Stomach smooth muscle (tissue), 2 donors: Measurements from ENCODE around the gene PNLIPRP3.

Experiments used
- H3K27ac ChIP-seq: one replicate; pipeline ENCODE4 v1.7.0; 2013; ENCODE audit warnings: mild to moderate bottlenecking, low read length, inconsistent platforms
- H3K27me3 ChIP-seq, 2 donors: one replicate each; pipeline ENCODE4 v1.7.0; 2013; ENCODE audit warnings: low read length in 2 of 2; ENCODE audit not compliant: insufficient read depth in 2 of 2, control insufficient read depth in 1 of 2
- H3K36me3 ChIP-seq, 2 donors: one replicate each; pipeline ENCODE4 v1.7.0; 2013; ENCODE audit warnings: low read length in 2 of 2; ENCODE audit not compliant: control insufficient read depth in 2 of 2, insufficient read depth in 2 of 2
- H3K4me1 ChIP-seq: one replicate; pipeline ENCODE4 v1.7.0; 2013; ENCODE audit warnings: low read length; ENCODE audit not compliant: control insufficient read depth, insufficient read depth
- H3K4me3 ChIP-seq, 2 donors: one replicate each; pipeline ENCODE4 v1.7.0; 2013; ENCODE audit warnings: low read length in 2 of 2
- H3K9ac ChIP-seq, 2 donors: one replicate each; pipeline ENCODE4 v1.7.0; 2013; ENCODE audit warnings: low read length in 2 of 2, mild to moderate bottlenecking in 1 of 2
- H3K9me3 ChIP-seq, 2 donors: one replicate each; pipeline ENCODE4 v1.7.0; 2013; ENCODE audit warnings: low read length in 2 of 2; ENCODE audit not compliant: control insufficient read depth in 2 of 2
- donor health status: healthy.
- donor health status: Pancreatic carcinoma.

Gene PNLIPRP3

DNA sequence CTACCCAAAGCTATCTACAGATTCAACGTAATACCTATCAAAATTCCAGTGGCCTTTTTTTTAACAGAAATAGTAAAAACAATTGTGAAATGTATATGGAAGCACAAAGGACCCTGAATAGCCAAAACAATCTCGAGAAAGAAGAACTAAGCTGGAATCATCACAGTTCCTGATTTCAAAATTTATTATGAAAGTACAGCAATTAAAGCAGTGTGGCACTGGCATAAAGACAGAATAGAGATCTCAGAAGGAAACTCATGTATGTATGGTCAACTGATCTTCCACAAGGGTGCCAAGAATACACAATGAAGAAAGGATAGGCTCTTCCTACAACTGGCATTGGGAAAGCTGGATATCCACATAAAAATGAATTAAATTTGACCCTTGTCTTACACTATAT, 23.2 kb downstream of the PNLIPRP3 start:
- H3K27ac ChIP-seq = no peak overlapping the region
- no peak overlapping the region for H3K4me3 ChIP-seq
- no peaks in the 10 kb centered on the region for H3K36me3 ChIP-seq
- H3K27me3 ChIP-seq = no peaks in the 10 kb centered on the region
- H3K9ac ChIP-seq = no peak overlapping the region
- no peaks in the 10 kb centered on the region for H3K9me3 ChIP-seq
- no peaks in the 10 kb centered on the region for H3K4me1 ChIP-seq

DNA sequence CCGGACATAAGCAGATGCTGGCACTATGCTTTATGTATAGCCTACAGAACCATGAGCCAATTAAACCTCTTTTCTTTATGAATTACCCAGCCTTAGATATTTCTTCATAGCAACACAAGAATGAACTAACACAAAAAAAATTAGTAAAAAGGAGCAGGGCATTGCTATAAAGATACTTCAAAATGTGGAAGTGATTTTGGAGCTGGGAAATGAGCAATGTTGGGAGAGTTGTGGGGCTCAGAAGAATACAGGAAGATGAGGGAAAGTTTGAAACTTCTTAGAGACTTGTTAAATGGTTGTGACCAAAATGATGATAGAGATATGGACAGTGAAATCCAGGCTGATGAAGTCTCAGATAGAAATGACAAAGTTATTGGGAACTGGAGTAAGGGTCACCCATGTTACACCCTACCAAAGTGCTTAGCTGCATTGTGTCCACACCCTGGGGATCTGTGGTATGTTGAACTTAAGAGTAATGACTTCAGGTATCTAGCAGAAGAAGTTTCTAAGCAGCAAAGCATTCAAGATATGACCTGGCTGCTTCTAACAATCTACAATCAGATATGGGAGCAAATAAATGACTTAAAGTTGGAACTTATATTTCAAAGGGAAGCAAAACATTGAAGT, 24.2 kb downstream of the PNLIPRP3 start:
- no peaks in the 10 kb centered on the region for H3K9me3 ChIP-seq

DNA sequence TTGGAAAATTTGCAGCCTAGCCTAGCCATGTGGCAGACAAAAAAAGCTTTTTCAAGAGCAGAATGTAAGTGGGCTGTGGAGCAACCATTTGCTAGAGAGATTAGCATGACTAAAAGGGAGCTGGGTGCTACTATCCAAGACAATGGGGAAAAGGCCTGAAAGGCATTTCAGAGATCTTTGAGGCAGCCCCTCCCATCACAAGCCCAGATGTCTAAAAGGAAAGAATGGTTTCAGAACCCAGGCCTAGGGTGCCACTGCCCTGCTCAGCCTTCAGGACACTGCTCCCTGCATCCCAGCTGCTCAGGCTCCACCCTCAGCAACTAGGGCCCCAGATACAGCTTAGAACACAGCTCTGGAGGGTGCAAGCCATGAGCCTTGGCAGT, 24.7 kb downstream of the PNLIPRP3 start:
- no peak overlapping the region for H3K4me3 ChIP-seq
- H3K36me3 ChIP-seq = no peaks in the 10 kb centered on the region
- no peaks in the 10 kb centered on the region for H3K9me3 ChIP-seq
- H3K9ac ChIP-seq = no peak overlapping the region
- no peaks in the 10 kb centered on the region for H3K27me3 ChIP-seq
- H3K27ac ChIP-seq = no peak overlapping the region
- no peaks in the 10 kb centered on the region for H3K4me1 ChIP-seq

More for the DNA sequence above, 24.2 kb downstream of the PNLIPRP3 start:
- H3K4me3 ChIP-seq = no peak overlapping the region
- no peaks in the 10 kb centered on the region for H3K36me3 ChIP-seq
- no peaks in the 10 kb centered on the region for H3K4me1 ChIP-seq
- H3K27me3 ChIP-seq = no peaks in the 10 kb centered on the region
- no peak overlapping the region for H3K9ac ChIP-seq
- H3K27ac ChIP-seq = no peak overlapping the region

DNA sequence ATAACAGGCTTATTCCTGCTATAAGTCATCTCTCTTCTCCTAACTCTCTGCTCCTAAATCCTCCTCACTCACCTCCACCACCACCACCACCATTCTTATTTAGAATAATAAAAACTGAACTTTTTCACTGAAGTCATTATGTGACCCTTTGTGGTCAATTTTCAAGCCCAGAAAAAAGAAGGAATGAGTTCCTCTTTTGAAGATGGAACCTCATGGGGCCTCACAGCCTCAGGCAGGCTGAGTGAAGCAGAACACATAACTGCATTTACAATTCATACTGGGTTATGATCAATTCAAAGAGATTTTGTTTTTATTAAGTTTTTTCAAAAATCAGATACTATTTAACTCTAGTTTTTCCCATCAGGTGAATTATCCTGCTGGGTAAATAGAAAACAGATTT, 29.8 kb downstream of the PNLIPRP3 start:
- no peaks in the 10 kb centered on the region for H3K27me3 ChIP-seq
- H3K9ac ChIP-seq = no peak overlapping the region
- no peaks in the 10 kb centered on the region for H3K9me3 ChIP-seq
- H3K4me1 ChIP-seq = no peaks in the 10 kb centered on the region
- H3K4me3 ChIP-seq = no peak overlapping the region
- no peaks in the 10 kb centered on the region for H3K36me3 ChIP-seq
- H3K27ac ChIP-seq = no peak overlapping the region

DNA sequence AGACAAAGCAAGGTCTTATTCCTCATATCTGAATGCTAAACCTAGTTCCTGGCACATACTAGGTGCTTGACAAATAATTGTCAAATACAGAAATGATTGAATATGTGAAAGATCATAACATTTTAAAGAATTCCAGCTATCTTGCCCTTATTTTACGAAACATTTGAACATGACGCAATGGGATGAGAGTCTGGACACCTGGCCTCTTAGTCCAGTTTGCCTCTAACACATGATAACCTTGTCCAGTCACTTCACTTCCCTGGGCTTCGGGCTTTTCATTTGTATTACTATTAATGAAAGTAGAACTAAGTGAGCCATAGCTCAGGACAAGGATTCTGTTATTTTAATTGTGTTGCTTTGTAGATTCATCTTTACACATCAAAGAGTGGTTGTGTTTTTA, 32.6 kb downstream of the PNLIPRP3 start:
- H3K9ac ChIP-seq = no peak overlapping the region
- H3K36me3 ChIP-seq = no peaks in the 10 kb centered on the region
- H3K4me1 ChIP-seq = no peaks in the 10 kb centered on the region
- H3K27ac ChIP-seq = no peak overlapping the region
- no peak overlapping the region for H3K4me3 ChIP-seq
- H3K9me3 ChIP-seq = no peaks in the 10 kb centered on the region
- H3K27me3 ChIP-seq = no peaks in the 10 kb centered on the region

DNA sequence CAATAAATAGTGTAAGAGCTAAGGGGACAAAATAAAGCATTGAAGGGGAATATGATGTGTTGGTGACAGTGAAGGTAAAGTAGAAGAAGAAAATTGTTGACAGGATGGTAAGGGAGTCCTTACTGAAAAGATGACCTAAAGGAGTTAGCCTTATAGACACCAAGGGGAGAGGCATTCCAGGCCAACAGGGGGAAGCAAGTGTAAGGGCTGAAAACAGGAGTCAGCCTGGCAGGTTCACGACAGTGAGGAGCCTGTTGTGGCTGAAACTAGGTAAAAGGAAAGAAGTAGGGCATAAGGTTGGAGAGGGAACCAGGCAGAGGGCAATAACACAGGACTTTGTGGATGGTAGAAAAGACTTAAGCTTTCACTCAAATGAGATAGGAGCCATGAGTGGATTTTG, 34.0 kb downstream of the PNLIPRP3 start:
- H3K27ac ChIP-seq = no peak overlapping the region
- H3K36me3 ChIP-seq = no peaks in the 10 kb centered on the region
- no peaks in the 10 kb centered on the region for H3K4me1 ChIP-seq
- no peak overlapping the region for H3K9ac ChIP-seq
- H3K9me3 ChIP-seq = no peaks in the 10 kb centered on the region
- no peak overlapping the region for H3K4me3 ChIP-seq
- H3K27me3 ChIP-seq = no peaks in the 10 kb centered on the region

DNA sequence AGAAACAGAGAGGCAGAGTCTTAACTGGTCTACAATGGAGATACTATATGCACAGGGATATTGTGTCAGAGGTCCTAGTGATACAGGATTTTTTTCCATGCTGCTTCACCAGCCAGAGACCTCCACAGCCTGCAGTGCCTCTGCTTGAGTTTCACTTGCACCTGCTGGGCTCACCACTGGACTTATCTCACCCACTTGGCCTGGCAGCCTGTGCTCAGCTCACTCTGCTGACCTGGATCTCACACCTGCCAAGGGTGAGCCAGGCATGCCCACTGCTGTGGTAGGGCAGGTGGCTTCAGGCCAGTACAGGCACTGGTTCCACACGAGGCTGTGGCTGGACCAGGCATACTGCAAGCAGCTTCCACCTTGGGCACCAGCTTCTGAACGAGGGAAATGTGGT, 36.6 kb downstream of the PNLIPRP3 start:
- H3K9me3 ChIP-seq = no peaks in the 10 kb centered on the region
- H3K4me3 ChIP-seq = no peak overlapping the region
- no peaks in the 10 kb centered on the region for H3K4me1 ChIP-seq
- no peaks in the 10 kb centered on the region for H3K36me3 ChIP-seq
- no peak overlapping the region for H3K27ac ChIP-seq
- no peak overlapping the region for H3K9ac ChIP-seq
- H3K27me3 ChIP-seq = peaks cover 0 to 2% of the 10 kb centered on the region in 2 donors

DNA sequence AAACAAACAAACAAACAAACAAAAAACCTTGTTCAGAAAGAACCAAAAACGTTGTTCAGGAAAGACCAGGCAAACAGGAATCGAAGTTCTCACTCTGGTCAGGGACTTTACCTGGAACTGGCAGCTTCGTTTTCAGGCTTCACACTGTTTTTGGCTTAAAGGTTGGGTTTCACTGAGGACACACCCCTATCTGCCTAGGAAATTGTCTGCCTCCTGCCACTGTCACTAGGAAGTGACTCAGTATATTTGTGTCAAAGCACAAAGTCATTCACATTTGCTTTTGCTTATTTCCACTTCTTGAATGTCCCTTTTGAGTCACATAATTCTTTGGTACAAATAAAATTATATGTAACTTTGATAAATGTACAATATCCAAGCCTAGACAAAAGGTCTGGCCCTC, 37.9 kb downstream of the PNLIPRP3 start:
- H3K9me3 ChIP-seq = no peaks in the 10 kb centered on the region
- no peak overlapping the region for H3K4me3 ChIP-seq
- H3K9ac ChIP-seq = no peak overlapping the region
- H3K27ac ChIP-seq = no peak overlapping the region
- peaks cover 0 to 2% of the 10 kb centered on the region in 2 donors for H3K27me3 ChIP-seq
- H3K4me1 ChIP-seq = no peaks in the 10 kb centered on the region
- no peaks in the 10 kb centered on the region for H3K36me3 ChIP-seq

DNA sequence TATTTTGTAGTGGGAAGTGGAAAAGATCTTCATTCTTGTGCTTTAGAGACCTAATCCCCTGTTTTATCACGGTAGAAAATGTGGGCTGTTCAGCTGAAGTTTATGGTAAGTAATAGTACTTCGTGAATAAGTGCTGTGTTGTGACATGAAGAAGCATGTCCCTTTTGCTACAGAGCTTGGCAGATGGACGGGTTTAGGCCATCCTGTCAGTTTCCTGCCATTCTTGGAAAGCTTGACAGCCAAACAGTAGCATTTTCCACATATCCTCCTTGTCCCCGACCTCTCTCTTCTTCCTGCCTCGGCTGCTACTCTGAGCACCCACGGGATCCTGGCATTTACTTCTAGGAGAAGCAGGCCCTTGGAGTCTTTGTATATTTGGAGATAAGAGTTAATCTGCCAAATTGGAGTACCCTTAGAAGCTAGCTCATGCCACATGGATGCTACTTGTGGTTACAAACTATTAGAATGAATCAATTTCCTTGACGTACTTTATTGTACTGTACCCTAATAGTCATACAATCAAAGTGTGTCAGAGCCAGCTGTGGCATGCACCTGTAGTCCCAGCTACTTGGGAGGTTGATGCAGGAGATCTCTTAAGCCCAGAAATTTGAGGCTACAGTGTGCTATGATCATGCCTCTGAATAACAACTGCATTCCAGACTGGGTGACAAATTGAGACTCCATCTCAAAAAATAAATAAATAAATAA, 39.2 kb downstream of the PNLIPRP3 start:
- Histone ChIP-seq H3K27ac (no peak overlapping the region), H3K36me3 (no peaks in the 10 kb centered on the region), H3K4me1 (no peaks in the 10 kb centered on the region), H3K9ac (no peak overlapping the region), H3K4me3 (no peak overlapping the region), H3K9me3 (no peaks in the 10 kb centered on the region), H3K27me3 (peaks cover 0 to 2% of the 10 kb centered on the region in 2 donors)

DNA sequence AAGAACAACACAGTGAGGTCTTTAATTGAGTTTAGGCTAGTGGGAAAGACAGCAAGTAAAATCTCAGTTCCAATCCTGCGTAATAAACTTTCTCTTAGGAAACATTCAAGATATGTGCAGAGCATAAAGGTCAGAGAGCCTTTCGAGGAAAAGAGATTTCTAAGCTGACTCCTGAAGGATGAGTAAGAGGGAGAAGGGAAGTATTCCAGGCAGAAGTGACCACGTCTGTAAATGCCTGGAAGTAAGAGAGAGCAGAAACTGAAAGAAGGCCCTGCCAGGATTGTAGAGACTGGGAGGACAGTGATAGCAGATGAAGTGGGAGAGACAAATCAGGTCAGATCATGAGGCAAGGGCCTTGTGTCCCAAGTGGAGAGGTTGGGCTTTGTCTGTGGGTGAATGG, 41.8 kb downstream of the PNLIPRP3 start:
- no peaks in the 10 kb centered on the region for H3K9me3 ChIP-seq
- H3K9ac ChIP-seq = no peak overlapping the region
- H3K4me3 ChIP-seq = no peak overlapping the region
- H3K4me1 ChIP-seq = peaks cover 5% of the 10 kb centered on the region
- H3K36me3 ChIP-seq = no peaks in the 10 kb centered on the region
- peaks cover 0 to 2% of the 10 kb centered on the region in 2 donors for H3K27me3 ChIP-seq
- H3K27ac ChIP-seq = no peak overlapping the region

DNA sequence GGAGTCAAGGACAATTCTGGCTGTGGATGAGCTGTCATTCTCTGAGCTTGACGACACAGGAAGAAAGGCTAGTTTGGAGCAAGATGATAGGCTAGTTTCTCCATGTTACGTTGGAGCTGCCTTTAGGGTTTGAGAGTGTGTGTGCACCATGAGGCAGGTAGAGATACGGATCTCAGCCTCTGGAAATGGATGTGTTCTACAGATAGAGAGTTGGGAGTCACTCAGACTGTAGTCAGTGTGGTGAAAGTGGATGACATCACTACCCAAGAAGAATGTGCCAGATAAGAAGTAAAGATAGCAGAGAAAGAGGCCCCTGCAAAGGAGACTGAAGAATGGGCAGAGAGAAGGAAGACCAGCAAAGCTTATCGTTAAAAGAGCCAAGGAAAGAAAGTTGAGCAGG, 42.4 kb downstream of the PNLIPRP3 start:
- H3K27me3 ChIP-seq = peaks cover 0 to 2% of the 10 kb centered on the region in 2 donors
- H3K27ac ChIP-seq = no peak overlapping the region
- H3K4me1 ChIP-seq = peaks cover 5% of the 10 kb centered on the region
- no peak overlapping the region for H3K4me3 ChIP-seq
- no peak overlapping the region for H3K9ac ChIP-seq
- H3K9me3 ChIP-seq = no peaks in the 10 kb centered on the region
- H3K36me3 ChIP-seq = no peaks in the 10 kb centered on the region
